Myocyte (in vitro differentiated cells): ENCODE results near the gene GCDH. TPM values are rescaled to one million over a fixed set of nuclear protein-coding genes. Genes with fewer than 3 reads are reported as not detected.

Source experiments
- DNase-seq: peaks from one replicate; pipeline ENCODE4 v3.0.0-alpha.2; 2012; ENCODE audit warnings: low read depth
- microRNA-seq: library from miRNA; unstranded; fragments of <30 nt; microRNA quantifications from one replicate; pipeline ENCODE4, GENCODE V29; 2016
- total RNA-seq: library from RNA; depleted of rRNA; stranded (reverse); fragments of >200 nt; gene quantifications from 2 replicates; pipeline ENCODE4 v1.2.3, GENCODE V29; 2014

The GCDH gene
- total RNA-seq, 1 donor from 2014 or later: 32.8 TPM

DNA sequence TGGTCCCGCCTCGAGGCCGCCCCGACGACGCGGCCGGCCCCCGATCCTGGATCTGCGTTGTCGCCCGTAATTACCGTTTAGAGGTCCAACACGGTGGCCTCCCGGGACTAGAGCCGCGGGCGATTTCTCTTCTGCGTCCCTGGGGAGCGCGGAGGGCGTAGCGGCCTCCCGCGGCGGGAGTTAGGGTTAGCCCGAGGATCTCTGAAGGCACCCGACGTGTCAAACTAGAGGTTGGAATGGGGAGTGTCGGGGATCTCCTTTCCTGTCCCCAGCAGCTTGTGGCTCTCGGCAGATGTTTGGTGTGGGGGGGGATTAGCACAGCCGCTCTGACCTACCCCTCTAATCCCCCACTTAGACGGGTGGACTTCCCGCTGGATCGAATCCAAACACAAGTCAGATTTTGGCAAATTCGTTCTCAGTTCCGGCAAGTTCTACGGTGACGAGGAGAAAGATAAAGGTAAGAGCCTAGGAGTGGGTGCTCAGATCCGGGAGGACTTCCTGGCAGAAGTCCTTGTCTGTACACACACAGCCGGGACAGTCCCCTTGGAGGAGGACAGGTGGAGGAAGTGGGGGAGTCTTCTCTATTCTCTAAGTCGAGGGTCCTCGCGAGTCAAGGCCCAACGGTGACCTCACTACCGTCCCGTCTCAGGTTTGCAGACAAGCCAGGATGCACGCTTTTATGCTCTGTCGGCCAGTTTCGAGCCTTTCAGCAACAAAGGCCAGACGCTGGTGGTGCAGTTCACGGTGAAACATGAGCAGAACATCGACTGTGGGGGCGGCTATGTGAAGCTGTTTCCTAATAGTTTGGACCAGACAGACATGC lies 48.0 kb downstream of the GCDH start:
- DNase-seq: peak; percentile 53

GRCh38 chr19:12939975-12940423 lies 49.0 kb downstream of the GCDH start:
- no peak for DNase-seq

DNA sequence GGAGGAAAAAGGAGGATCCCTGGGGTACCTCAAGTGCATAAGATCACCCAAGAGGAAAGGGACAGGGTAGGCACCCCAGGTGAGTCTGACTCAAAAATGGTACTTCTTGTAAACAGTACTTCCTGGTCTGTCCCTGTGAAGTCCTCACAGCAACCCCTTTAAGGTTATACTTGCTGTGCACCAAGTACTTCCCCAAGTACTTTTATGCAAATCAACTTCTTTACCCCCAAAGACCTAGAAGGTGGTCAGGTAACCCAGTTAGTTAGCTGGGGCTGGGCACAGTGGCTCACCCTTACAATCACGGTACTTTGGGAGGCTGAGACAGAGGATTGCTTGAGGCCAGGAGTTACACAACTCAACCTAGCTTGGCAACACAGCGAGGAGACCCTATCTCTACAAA lies 49.9 kb downstream of the GCDH start:
- DNase-seq: no peak

DNA sequence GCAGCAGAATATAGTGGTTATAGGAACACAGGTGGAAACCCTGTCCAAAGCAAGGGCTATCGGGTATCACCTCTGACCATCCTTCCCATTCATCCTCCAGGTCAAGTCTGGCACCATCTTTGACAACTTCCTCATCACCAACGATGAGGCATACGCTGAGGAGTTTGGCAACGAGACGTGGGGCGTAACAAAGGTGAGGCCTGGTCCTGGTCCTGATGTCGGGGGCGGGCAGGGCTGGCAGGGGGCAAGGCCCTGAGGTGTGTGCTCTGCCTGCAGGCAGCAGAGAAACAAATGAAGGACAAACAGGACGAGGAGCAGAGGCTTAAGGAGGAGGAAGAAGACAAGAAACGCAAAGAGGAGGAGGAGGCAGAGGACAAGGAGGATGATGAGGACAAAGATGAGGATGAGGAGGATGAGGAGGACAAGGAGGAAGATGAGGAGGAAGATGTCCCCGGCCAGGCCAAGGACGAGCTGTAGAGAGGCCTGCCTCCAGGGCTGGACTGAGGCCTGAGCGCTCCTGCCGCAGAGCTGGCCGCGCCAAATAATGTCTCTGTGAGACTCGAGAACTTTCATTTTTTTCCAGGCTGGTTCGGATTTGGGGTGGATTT lies 52.6 kb downstream of the GCDH start:
- DNase-seq: no peak

DNA sequence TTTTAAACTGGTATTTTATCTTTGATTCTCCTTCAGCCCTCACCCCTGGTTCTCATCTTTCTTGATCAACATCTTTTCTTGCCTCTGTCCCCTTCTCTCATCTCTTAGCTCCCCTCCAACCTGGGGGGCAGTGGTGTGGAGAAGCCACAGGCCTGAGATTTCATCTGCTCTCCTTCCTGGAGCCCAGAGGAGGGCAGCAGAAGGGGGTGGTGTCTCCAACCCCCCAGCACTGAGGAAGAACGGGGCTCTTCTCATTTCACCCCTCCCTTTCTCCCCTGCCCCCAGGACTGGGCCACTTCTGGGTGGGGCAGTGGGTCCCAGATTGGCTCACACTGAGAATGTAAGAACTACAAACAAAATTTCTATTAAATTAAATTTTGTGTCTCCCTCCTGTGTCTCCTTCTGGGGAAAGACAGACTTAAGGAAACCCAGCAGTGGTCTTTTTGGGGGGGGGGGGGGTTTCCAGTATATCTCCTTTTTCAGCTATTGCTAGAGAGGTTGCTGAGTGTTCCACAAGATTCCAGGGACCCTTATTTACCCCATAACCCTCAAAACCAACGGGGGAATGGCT lies 53.2 kb downstream of the GCDH start:
- DNase-seq: no peak

DNA sequence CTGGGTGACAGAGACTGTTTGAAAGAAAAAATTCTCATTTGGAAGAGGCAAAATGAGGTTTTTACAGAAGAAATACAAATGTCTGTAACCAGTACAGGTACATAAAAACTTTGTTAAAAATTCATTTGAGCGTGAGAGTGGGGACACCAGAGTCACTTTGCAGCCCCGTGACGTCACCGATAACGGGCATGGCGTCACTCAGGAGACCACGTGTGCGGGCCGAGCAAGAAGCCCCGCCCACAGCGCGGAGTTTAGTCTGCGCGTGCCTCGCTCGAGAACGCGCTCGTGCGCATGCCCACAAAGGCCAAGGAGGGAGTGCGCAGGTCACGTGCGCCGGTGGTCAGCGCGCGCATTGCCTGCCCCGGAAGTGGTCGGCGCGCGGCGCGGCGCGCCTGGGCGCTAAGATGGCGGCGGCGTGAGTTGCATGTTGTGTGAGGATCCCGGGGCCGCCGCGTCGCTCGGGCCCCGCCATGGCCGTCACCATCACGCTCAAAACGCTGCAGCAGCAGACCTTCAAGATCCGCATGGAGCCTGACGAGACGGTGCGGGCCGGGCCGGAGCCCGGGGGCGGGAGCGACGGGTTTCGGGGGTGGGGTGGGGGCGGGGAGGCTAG lies 54.6 kb downstream of the GCDH start, which contains the start of gene RAD23A:
RAD23A (plus strand) TSS at position 384 of the 613 bp plus-strand sequence; CDS start at position 471, 87 bp downstream.
- peak; percentile 99 for DNase-seq

GRCh38 chr19:12946092-12946721 lies 55.2 kb downstream of the GCDH start:
- DNase-seq: peak; percentile 88

DNA sequence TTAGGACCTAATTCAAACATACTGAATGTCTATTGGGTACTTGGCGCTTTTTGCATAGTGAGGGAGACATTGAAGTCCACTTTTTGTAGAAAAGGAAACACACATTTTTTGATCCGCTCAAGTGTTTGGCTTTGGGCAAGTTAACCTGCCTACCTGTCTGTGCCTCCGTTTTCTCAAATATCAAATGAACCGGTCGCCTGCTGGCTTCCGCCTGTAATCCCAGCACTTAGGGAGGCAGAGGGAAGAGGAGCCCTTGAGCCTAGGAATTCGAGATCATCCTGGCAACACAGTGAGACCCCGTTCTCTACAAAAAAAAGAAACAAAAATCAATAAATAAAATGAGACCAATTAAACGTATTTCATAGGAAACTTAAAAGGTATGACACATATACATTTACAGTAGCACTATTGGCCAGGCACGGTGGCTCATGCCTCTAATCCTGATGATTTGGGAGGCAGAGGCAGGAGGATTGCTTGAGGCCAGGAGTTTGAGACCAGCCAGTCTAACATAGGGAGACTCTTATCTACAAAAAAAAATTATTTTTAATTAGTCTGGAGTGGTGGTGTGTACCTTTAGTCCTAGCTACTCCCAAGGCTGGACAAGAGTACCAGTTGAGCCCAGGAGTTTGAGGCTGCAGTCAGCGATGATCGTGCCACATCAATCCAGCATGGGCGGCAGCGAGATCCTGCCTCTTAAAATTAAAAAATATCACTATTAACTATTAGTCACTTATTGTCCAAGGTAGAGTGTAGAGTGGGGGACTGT lies 56.0 kb downstream of the GCDH start:
- no peak for DNase-seq

- no peak for DNase-seq
These were observed 57.0 kb downstream of the GCDH start for GRCh38 chr19:12947702-12948611.

DNA sequence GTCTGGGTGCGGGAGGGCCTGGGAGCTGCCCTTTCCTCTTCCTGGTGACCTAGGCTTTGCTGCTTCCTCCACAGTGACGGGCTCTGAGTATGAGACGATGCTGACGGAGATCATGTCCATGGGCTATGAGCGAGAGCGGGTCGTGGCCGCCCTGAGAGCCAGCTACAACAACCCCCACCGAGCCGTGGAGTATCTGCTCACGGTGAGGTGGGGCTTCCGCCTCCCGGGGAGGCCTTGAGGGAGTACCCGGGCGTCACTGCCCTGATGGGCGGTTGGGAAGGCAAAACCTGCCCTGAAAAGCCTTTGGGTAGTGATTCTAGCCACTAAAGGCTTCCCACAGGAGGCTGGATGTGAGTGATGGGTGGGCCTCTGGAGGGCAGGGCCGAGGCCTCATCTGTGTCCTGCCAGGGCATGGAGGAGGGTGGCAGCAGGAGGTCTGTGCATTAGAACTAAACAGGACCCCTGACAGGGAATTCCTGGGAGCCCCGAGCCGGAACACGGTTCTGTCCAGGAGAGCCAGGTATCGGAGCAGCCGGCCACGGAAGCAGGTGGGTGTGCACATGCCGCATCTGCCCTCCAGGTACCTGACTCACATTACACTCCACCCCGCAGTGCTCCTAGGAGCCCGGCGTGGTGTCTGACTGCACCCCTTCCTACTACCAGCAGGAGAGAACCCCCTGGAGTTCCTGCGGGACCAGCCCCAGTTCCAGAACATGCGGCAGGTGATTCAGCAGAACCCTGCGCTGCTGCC lies 57.8 kb downstream of the GCDH start:
- DNase-seq: no peak

Small RNA genes within 50 kb of the gene (microRNA-seq; reads per million reads assigned to microRNA genes)
- not detected for gene MIR5695
- 1.6 reads per million, percentile 3 among the genes with 10 or more reads in this experiment for gene MIR6515
- not detected for gene MIR6794

Other genes starting within 250 kb of the GCDH start
- gene MAN2B1, start 224.4 kb upstream of the GCDH start, total RNA-seq: 50.7 and 52.0 TPM in 2 replicates
- 10.2 and 10.5 TPM in 2 replicates for gene WDR83, start 224.4 kb upstream of the GCDH start, total RNA-seq
- 72.5 and 97.1 TPM in 2 replicates for gene DHPS, start 209.3 kb upstream of the GCDH start, total RNA-seq
- not detected in 2 replicates for gene GNG14, start 203.2 kb upstream of the GCDH start, total RNA-seq
- gene FBXW9, start 194.5 kb upstream of the GCDH start, total RNA-seq: 11.9 and 12.2 TPM in 2 replicates
- gene TNPO2, start 167.2 kb upstream of the GCDH start, total RNA-seq: 45.6 and 51.3 TPM in 2 replicates
- gene TRIR, start 156.5 kb upstream of the GCDH start, total RNA-seq: 200 and 262 TPM in 2 replicates
- gene GET3, start 153.7 kb upstream of the GCDH start, total RNA-seq: 73.1 and 96.8 TPM in 2 replicates
- 0.05 and 0.24 TPM in 2 replicates for gene BEST2, start 139.4 kb upstream of the GCDH start, total RNA-seq
- 39.6 and 49.9 TPM in 2 replicates for gene HOOK2, start 115.6 kb upstream of the GCDH start, total RNA-seq
- gene JUNB, start 99.7 kb upstream of the GCDH start, total RNA-seq: 84.4 and 96.5 TPM in 2 replicates
- gene PRDX2, start 89.4 kb upstream of the GCDH start, total RNA-seq: 109 and 130 TPM in 2 replicates
- not detected in 2 replicates for gene THSD8, start 89.1 kb upstream of the GCDH start, total RNA-seq
- 3.5 and 4.3 TPM in 2 replicates for gene RNASEH2A, start 84.6 kb upstream of the GCDH start, total RNA-seq
- not detected in 2 replicates for gene RTBDN, start 56.6 kb upstream of the GCDH start, total RNA-seq
- 0.42 TPM in 1 of 2 replicates, not detected in the other for gene MAST1, start 52.6 kb upstream of the GCDH start, total RNA-seq
- gene DNASE2, start 9.7 kb upstream of the GCDH start, total RNA-seq: 21.3 and 22.3 TPM in 2 replicates
- gene KLF1, start 4.0 kb upstream of the GCDH start, total RNA-seq: not detected in 2 replicates
- 0.16 TPM in 1 of 2 replicates, not detected in the other for gene SYCE2, start 28.1 kb downstream of the GCDH start, total RNA-seq
- 47.8 and 55.7 TPM in 2 replicates for gene FARSA, start 42.6 kb downstream of the GCDH start, total RNA-seq
- gene CALR, start 47.4 kb downstream of the GCDH start, total RNA-seq: 890 and 1,463 TPM in 2 replicates
- gene RAD23A, start 54.7 kb downstream of the GCDH start, total RNA-seq: 199 and 236 TPM in 2 replicates
- gene GADD45GIP1, start 66.1 kb downstream of the GCDH start, total RNA-seq: 44.6 and 58.1 TPM in 2 replicates
- gene DAND5, start 78.4 kb downstream of the GCDH start, total RNA-seq: not detected in 2 replicates
- gene NFIX, start 104.3 kb downstream of the GCDH start, total RNA-seq: 17.7 and 23.3 TPM in 2 replicates
- gene LYL1, start 211.7 kb downstream of the GCDH start, total RNA-seq: not detected in 2 replicates
- gene TRMT1, start 225.6 kb downstream of the GCDH start, total RNA-seq: 23.3 and 30.0 TPM in 2 replicates
- 59.7 and 66.2 TPM in 2 replicates for gene NACC1, start 227.1 kb downstream of the GCDH start, total RNA-seq